ENCODE data around the gene QSOX2. TPM values are rescaled to one million over a fixed set of nuclear protein-coding genes. Genes with fewer than 3 reads are reported as not detected.

The QSOX2 gene
- total RNA-seq, 4 donors from 2014 or later: 3.4 to 7.2 (median 5.2) TPM

GRCh38 chr9:136289651-136290507 is 44.3 kb upstream of the QSOX2 start:
- Histone ChIP-seq H3K27me3 (peaks cover 67% of the 10 kb centered on the region), H3K27ac (no peak overlapping the region), H3K4me3 (no peak overlapping the region), H3K9me3 (no peaks in the 10 kb centered on the region), H3K36me3 (no peaks in the 10 kb centered on the region), H3K4me1 (no peaks in the 10 kb centered on the region)
- 89% methylated on average over 8 of the region's 30 CpGs; no CpG with 5 or more reads in 1 of the 2 donors for WGBS, 2 donors (ENCODE audit: low coverage in 1 of 2)
- no peak for ATAC-seq
- no peak for TF ChIP-seq EP300 (IDR thresholded peaks at IDR 0.05)
- no peak for TF ChIP-seq POLR2AphosphoS5 (IDR thresholded peaks at IDR 0.05)
- no peak for TF ChIP-seq CTCF (IDR thresholded peaks at IDR 0.05)
- no peak for TF ChIP-seq POLR2A (IDR thresholded peaks at IDR 0.05)

GRCh38 chr9:136287960-136288753 is 42.5 kb upstream of the QSOX2 start:
- H3K36me3 ChIP-seq: no peaks in the 10 kb centered on the region
- H3K27ac ChIP-seq: no peak overlapping the region
- WGBS, 2 donors (ENCODE audit: low coverage in 1 of 2): 15 to 16% methylated on average over 8 to 10 of the region's 21 CpGs
- TF ChIP-seq CTCF (IDR thresholded peaks at IDR 0.05) (no peak), POLR2A (IDR thresholded peaks at IDR 0.05) (no peak), EP300 (IDR thresholded peaks at IDR 0.05) (no peak), POLR2AphosphoS5 (IDR thresholded peaks at IDR 0.05) (no peak)
- peaks cover 84% of the 10 kb centered on the region for H3K27me3 ChIP-seq
- no peaks in the 10 kb centered on the region for H3K9me3 ChIP-seq
- ATAC-seq: no peak
- peaks cover 0 to 8% (median 0%) of the 10 kb centered on the region in 3 donors for H3K4me1 ChIP-seq
- H3K4me3 ChIP-seq: no peak overlapping the region

- no peak overlapping the region for H3K4me3 ChIP-seq
- 72% methylated on average over 11 of the region's 13 CpGs; no CpG with 5 or more reads in 1 of the 2 donors for WGBS, 2 donors (ENCODE audit: low coverage in 1 of 2)
- H3K27ac ChIP-seq: no peak overlapping the region
- no peak for ATAC-seq
- peaks cover 0 to 11% (median 0%) of the 10 kb centered on the region in 3 donors for H3K4me1 ChIP-seq
- peaks cover 89% of the 10 kb centered on the region for H3K27me3 ChIP-seq
- H3K9me3 ChIP-seq: no peaks in the 10 kb centered on the region
- H3K36me3 ChIP-seq: no peaks in the 10 kb centered on the region
- TF ChIP-seq POLR2A (IDR thresholded peaks at IDR 0.05) (no peak), EP300 (IDR thresholded peaks at IDR 0.05) (no peak), POLR2AphosphoS5 (IDR thresholded peaks at IDR 0.05) (no peak), CTCF (IDR thresholded peaks at IDR 0.05) (no peak)
These were observed 41.4 kb upstream of the QSOX2 start for GRCh38 chr9:136286987-136287379.

- WGBS, 2 donors (ENCODE audit: low coverage in 1 of 2): 60% methylated on average over 4 of the region's 30 CpGs; no CpG with 5 or more reads in 1 of the 2 donors
- ATAC-seq: no peak
- no peak for TF ChIP-seq EP300 (IDR thresholded peaks at IDR 0.05)
- no peak for TF ChIP-seq POLR2AphosphoS5 (IDR thresholded peaks at IDR 0.05)
- no peak for TF ChIP-seq POLR2A (IDR thresholded peaks at IDR 0.05)
- TF ChIP-seq CTCF (IDR thresholded peaks at IDR 0.05): no peak
- peaks cover 0 to 11% (median 0%) of the 10 kb centered on the region in 3 donors for H3K4me1 ChIP-seq
- H3K27me3 ChIP-seq: peaks cover 90% of the 10 kb centered on the region
- no peak overlapping the region for H3K4me3 ChIP-seq
- H3K27ac ChIP-seq: no peak overlapping the region
- no peaks in the 10 kb centered on the region for H3K9me3 ChIP-seq
- no peaks in the 10 kb centered on the region for H3K36me3 ChIP-seq
These were observed 40.9 kb upstream of the QSOX2 start for GRCh38 chr9:136286359-136286986.
